Activated CD4-positive, CD25-positive, alpha-beta regulatory T cell treated with anti-CD3 and anti-CD28 coated beads, Interleukin-2, amount 50 U/mL, for 16 hours (primary cell): ENCODE measurements around the gene TUT1.
"Not testable (repeated sequence)": the region's sequence is repeated elsewhere in the genome, so short reads cannot be mapped to it uniquely, and the experiment has no call there.

ENCODE experiments used
- DNase-seq: peaks from one replicate; pipeline ENCODE4 v3.0.0-alpha.2; 2020; ENCODE audit warnings: low read depth, low spot score

The TUT1 gene

GRCh38 chr11:62604460-62605120 lies 13.3 kb upstream of the TUT1 start:
- DNase-seq = no peak

GRCh38 chr11:62603776-62604299 lies 12.5 kb upstream of the TUT1 start:
- no peak for DNase-seq

GRCh38 chr11:62603072-62603408 lies 11.7 kb upstream of the TUT1 start:
- no peak for DNase-seq

GRCh38 chr11:62602141-62603071 lies 11.1 kb upstream of the TUT1 start:
- DNase-seq = no peak

GRCh38 chr11:62601372-62602140 lies 10.2 kb upstream of the TUT1 start, which contains the start of gene MTA2:
Gene MTA2, minus strand, starts transcription at chr11:62601865. Its CDS starts 415 bp downstream, at chr11:62601450.
- DNase-seq = peak; percentile 98

- peak; percentile 10 for DNase-seq
These were observed 9.7 kb upstream of the TUT1 start for GRCh38 chr11:62601122-62601371.

GRCh38 chr11:62600367-62601121 lies 9.2 kb upstream of the TUT1 start:
- no peak for DNase-seq

GRCh38 chr11:62599901-62600300 lies 8.6 kb upstream of the TUT1 start:
- DNase-seq = no peak

GRCh38 chr11:62599069-62599696 lies 7.9 kb upstream of the TUT1 start:
- DNase-seq = peak; percentile 92

GRCh38 chr11:62595124-62595523 lies 3.8 kb upstream of the TUT1 start:
- no peak for DNase-seq

- peak; percentile 55 for DNase-seq
These were observed 2.2 kb upstream of the TUT1 start for GRCh38 chr11:62593434-62594044.

- no peak for DNase-seq
These were observed 1.7 kb upstream of the TUT1 start for GRCh38 chr11:62592989-62593421.

GRCh38 chr11:62592146-62592815 lies 958 bp upstream of the TUT1 start:
- no peak for DNase-seq

- no peak for DNase-seq
These were observed 2.2 kb downstream of the TUT1 start for GRCh38 chr11:62588966-62589637.

- not testable (repeated sequence) for DNase-seq
These were observed 6.0 kb downstream of the TUT1 start for GRCh38 chr11:62585356-62585755.

- not testable (repeated sequence) for DNase-seq
These were observed 9.6 kb downstream of the TUT1 start for GRCh38 chr11:62581735-62582134.

- no peak for DNase-seq
These were observed 10.2 kb downstream of the TUT1 start for GRCh38 chr11:62580959-62581715.

GRCh38 chr11:62579252-62579651 lies 12.1 kb downstream of the TUT1 start:
- no peak for DNase-seq

GRCh38 chr11:62578541-62578940 lies 12.8 kb downstream of the TUT1 start:
- no peak for DNase-seq
